Measurements from ENCODE around the gene APP.

- TF ChIP-seq CTCF (conservative IDR thresholded peaks at IDR 0.05; ENCODE audit: low read depth, low read length) (no peak), EZH2 (IDR thresholded peaks at IDR 0.05; ENCODE audit: borderline replicate concordance, low read depth, low read length, poor library complexity, severe bottlenecking) (no peak)
Measured at GRCh38 chr21:25985990-25986389, 184.6 kb downstream of the APP start.

Measured in A673 (cell line).